GM12865 (cell line): ENCODE results near the gene RNF223.
"Not testable (repeated sequence)": the region's sequence is repeated elsewhere in the genome, so short reads cannot be mapped to it uniquely, and the experiment has no call there.

Experiments
- DNase-seq: peaks from one replicate; pipeline ENCODE4 v3.0.0; 2010; ENCODE audit warnings: low read depth
- H3K4me3 ChIP-seq: 2 replicates; pipeline ENCODE4 v1.5.1; 2011; ENCODE audit warnings: mild to moderate bottlenecking, low read depth, low read length, control low read depth
- CTCF ChIP-seq: IDR thresholded peaks from 2 replicates; pipeline ENCODE4 v1.5.1; 2011; ENCODE audit warnings: low read length, control low read depth, low read depth, inconsistent platforms; ENCODE audit not compliant: insufficient read depth; ENCODE audit errors: missing control alignments

Gene RNF223

DNA sequence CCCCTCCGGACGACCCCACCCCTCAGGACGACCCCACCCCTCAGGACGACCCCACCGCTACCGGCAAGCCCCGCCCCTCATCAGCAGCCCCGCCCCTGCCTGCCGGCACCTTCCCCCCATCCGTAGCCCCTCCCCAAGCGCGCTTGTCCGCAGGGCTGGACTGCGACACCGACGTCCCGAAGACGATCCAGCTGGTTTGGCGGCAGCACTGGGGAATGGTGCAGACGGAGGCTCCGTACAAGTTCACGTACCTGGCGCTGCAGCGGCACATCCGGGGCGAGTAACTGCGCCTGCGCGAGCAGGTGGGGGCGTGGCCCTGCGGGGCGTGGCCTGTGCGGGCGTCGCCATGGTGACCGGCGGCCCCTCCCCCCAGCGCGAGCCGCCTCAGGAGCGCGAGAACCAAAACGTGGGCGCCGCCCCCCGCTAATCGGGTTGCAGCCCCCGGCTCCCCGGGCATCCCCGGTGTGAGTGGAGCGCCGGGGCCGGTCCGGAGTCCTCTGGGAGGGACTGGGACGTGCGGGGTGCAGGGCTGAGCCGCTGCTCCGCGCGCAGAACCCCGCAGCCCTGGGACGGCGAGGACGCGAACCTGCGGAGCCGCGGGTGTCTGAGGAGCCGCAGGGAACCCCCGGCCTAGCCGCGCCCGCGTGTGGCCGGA, 4.9 kb downstream of the RNF223 start:
- peak overlapping the region; percentile 70 for H3K4me3 ChIP-seq
- TF ChIP-seq CTCF = no peak
- DNase-seq = peak; percentile 91

DNA sequence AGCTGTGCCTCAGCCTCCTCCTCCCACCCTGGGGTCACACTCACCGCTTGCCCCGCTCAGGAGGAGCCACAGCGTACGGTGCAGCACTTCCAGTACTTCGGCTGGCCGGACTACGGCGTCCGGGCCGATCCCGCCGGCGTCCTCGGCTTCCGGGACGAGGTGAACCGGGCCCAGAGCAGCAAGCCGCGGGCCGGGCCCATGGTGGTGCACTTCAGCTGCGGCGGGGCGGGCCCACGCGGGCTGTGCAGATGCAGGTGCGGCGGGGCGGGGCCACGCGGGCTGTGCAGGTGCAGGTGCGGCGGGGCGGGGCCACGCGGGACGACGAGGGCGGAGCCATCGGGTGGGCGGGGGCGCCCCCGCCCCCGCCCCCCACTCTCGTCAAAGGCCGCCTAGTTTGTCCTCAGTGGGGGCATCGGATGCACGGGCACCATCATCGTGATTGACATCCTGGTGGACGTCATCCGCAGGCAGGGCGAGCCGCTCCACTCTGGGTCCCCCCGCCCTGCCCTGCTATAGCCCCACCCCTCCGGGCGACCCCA, 5.5 kb downstream of the RNF223 start:
- TF ChIP-seq CTCF = no peak
- peak overlapping the region; percentile 70 for H3K4me3 ChIP-seq
- peak; percentile 37 for DNase-seq

DNA sequence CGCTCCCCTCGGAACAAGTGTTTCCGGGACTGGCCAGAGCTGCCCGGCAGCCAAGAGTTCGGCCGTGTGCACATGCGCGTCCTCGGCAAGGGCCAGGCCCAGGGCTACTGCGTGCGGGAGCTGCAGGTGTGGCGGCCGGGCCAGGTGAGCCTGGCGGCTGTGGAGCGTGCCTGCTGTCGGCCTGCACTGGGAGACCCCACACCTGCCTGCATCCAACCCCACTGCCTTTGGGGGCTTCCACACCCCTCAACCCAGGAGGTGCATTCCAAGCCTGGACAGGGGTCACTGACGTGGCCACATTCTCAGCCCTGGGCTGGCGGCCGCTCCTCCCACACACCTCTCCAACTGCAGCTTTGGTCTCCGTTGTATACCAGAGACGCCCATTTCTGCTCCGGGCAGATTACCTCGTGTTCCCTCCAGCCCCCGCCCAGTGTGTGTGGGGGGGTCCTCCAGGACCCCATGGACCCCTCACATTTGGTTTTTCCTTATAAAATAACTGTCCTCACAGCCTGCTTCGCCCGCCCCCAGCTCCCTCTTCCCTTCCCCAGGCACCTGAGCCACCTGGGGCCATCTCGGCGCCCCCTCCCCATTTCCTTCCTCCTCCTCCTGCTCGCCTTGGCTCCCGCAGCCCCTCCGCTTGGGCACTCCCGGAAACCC, 6.1 kb downstream of the RNF223 start:
- no peak for TF ChIP-seq CTCF
- DNase-seq = no peak
- H3K4me3 ChIP-seq = peak overlapping the region; percentile 70

DNA sequence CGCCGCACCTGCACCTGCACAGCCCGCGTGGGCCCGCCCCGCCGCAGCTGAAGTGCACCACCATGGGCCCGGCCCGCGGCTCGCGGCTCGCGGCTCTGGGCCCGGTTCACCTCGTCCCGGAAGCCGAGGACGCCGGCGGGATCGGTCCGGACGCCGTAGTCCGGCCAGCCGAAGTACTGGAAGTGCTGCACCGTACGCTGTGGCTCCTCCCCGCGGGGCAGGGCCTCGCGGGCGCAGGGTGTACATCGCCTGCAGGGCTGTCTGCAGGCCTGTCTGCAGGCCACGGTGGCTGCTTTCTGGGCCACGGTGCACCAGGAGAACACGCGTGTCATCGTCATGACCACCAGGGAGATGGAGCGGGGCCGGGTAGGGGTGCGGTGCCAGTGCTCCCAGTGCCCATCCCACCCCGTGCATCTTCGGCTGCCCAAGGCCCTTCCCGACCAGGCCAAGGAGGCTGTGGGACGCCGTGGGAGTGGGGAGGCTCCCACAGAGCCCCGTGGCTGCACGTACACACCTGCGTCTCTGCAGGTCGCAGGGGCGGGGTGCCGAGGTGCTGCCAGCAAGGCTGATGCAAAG, 6.7 kb downstream of the RNF223 start:
- H3K4me3 ChIP-seq = no peak overlapping the region
- DNase-seq = no peak
- TF ChIP-seq CTCF = no peak

DNA sequence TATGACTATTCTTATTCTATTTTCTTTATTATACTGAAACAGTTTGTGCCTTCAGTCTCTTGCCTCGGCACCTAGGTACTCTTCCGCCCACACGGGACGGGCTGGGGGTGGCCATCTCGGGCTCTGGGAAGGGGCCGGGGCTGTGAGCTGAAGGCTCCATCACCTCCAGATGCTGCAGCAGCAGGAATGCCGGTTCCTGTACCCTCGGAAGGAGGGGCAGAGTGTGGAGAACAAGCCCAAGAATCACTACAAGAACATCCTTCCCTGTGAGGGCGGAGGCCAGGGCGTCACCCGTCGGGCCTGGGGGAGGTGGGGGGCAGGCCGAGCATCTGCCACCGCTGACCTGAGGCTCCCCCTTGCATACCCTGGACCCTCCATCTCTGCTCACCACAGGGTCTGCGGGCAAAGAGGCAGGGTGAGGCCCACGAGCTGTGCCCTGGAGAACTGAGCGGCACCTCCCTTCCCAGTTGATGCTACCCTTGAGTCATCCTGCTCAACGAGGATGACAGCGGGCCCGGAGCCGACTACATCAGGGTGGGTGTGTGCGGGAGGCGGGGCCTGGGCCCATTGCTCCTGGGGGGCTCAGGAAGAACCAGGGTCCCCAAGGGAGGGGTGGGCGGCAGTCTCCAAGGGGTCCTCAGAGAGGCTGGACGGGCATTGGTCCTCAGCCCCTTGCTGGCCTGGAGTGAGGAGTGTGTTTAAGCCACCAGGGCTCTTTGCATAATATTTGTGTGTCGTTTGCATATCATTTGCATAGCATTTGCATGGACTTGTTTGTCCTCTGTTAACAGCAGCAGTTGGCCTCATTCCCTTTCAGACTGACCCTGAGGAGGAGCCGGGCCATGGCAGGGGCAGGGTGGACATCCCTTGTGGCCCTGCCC, 7.5 kb downstream of the RNF223 start:
- no peak for DNase-seq
- TF ChIP-seq CTCF = no peak
- H3K4me3 ChIP-seq = no peak overlapping the region

- H3K4me3 ChIP-seq, DNase-seq: not testable (repeated sequence)
These were observed 8.2 kb downstream of the RNF223 start for GRCh38 chr1:1065940-1066304.
